VCaP (cell line): ENCODE results near the gene PER1.

Experiments
- H3K27ac ChIP-seq: fragments of 450-650 bp; 2 replicates; pipeline ENCODE4 v1.5.1; 2017
- CTCF ChIP-seq: fragments of 450-650 bp; conservative IDR thresholded peaks from 2 replicates; pipeline ENCODE4 v1.5.1; 2017; ENCODE audit warnings: mild to moderate bottlenecking, moderate library complexity

PER1 gene

GRCh38 chr17:8155231-8155995 is 3.2 kb upstream of the PER1 start:
- peak overlapping the region; percentile 64 for H3K27ac ChIP-seq

GRCh38 chr17:8154608-8155155 is 2.5 kb upstream of the PER1 start:
- peak overlapping the region; percentile 64 for H3K27ac ChIP-seq
- TF ChIP-seq CTCF: no peak

More at GRCh38 chr17:8155231-8155995, 3.2 kb upstream of the PER1 start:
- TF ChIP-seq CTCF: no peak

GRCh38 chr17:8153957-8154607 is 1.9 kb upstream of the PER1 start:
- peak overlapping the region; percentile 64 for H3K27ac ChIP-seq
- no peak for TF ChIP-seq CTCF

- TF ChIP-seq CTCF: no peak
- peak overlapping the region; percentile 64 for H3K27ac ChIP-seq
Observed at GRCh38 chr17:8153525-8153956, 1.3 kb upstream of the PER1 start.

GRCh38 chr17:8153031-8153451 is 837 bp upstream of the PER1 start:
- peak overlapping the region; percentile 73 for H3K27ac ChIP-seq
- no peak for TF ChIP-seq CTCF

GRCh38 chr17:8151641-8152111 is 528 bp downstream of the PER1 start:
- peak overlapping the region; percentile 73 for H3K27ac ChIP-seq
- no peak for TF ChIP-seq CTCF

GRCh38 chr17:8151120-8151640 is 1.0 kb downstream of the PER1 start:
- H3K27ac ChIP-seq: peak overlapping the region; percentile 73
- no peak for TF ChIP-seq CTCF
